HG02571 (cell line): Measurements from ENCODE around the gene CBR1.

Experiments used
- ATAC-seq: cut with Tn5 transposase; IDR thresholded peaks from one replicate; pipeline ENCODE4 v1.9.1; 2021; ENCODE audit warnings: mild to moderate bottlenecking, moderate library complexity; ENCODE audit not compliant: unreplicated experiment

CBR1 gene

GRCh38 chr21:36113647-36114428 is 44.0 kb downstream of the CBR1 start:
- no peak for ATAC-seq

- no peak for ATAC-seq
These were observed 45.4 kb downstream of the CBR1 start for GRCh38 chr21:36115138-36115730.

GRCh38 chr21:36117286-36117741 is 47.5 kb downstream of the CBR1 start:
- ATAC-seq = no peak

GRCh38 chr21:36120304-36120888 is 50.6 kb downstream of the CBR1 start:
- no peak for ATAC-seq
